ENCODE measurements around the gene HDAC9.

- no peak for TF ChIP-seq CTCF (IDR thresholded peaks at IDR 0.05)
- TF ChIP-seq POLR2A (IDR thresholded peaks at IDR 0.05) = no peak
These were observed 7.5 kb upstream of the HDAC9 start for GRCh38 chr7:18488049-18488448.
